Effector memory CD4-positive, alpha-beta T cell (primary cell): ENCODE results near the gene ENHO.

Experiments
- DNase-seq, 3 donors: peaks; one replicate each; pipeline ENCODE4 v3.0.0-alpha.2; 2020
- H3K27ac ChIP-seq: 2 replicates; pipeline ENCODE4 v1.7.0; 2013; ENCODE audit warnings: mild to moderate bottlenecking, low read length, moderate library complexity; ENCODE audit not compliant: insufficient read depth, poor library complexity, severe bottlenecking
- H3K27me3 ChIP-seq: replicated peaks from 2 replicates; pipeline ENCODE4 v1.7.0; 2013; ENCODE audit warnings: mild to moderate bottlenecking, low read length; ENCODE audit not compliant: insufficient read depth, control insufficient read depth, poor library complexity, severe bottlenecking
- H3K36me3 ChIP-seq: 2 replicates; pipeline ENCODE4 v1.7.0; 2013; ENCODE audit warnings: mild to moderate bottlenecking, low read length, moderate library complexity; ENCODE audit not compliant: control insufficient read depth, insufficient read depth
- H3K4me1 ChIP-seq: 2 replicates; pipeline ENCODE4 v1.7.0; 2013; ENCODE audit warnings: low read length, mild to moderate bottlenecking; ENCODE audit not compliant: control insufficient read depth, insufficient read depth, poor library complexity, severe bottlenecking
- H3K4me3 ChIP-seq: 2 replicates; pipeline ENCODE4 v1.7.0; 2013; ENCODE audit warnings: low read length, low read depth, mild to moderate bottlenecking; ENCODE audit not compliant: insufficient read depth, poor library complexity, severe bottlenecking
- H3K9me3 ChIP-seq: 2 replicates; pipeline ENCODE4 v1.7.0; 2013; ENCODE audit warnings: mild to moderate bottlenecking, low read length, moderate library complexity; ENCODE audit not compliant: control insufficient read depth
- total RNA-seq, 3 donors: gene quantifications; one replicate each; lab custom pipeline; 2026; lab: John Stamatoyannopoulos, UW

ENHO gene
- 0 to 0.09 (median 0) reads per million in 3 donors for total RNA-seq

- Histone ChIP-seq H3K4me1 (peaks cover 10% of the 10 kb centered on the region), H3K27ac (peak within 1 kb of the TSS; percentile 29), H3K4me3 (peak within 1 kb of the TSS; percentile 38), H3K9me3 (no peaks in the 10 kb centered on the region), H3K36me3 (no peaks in the 10 kb centered on the region), H3K27me3 (no peaks in the 10 kb centered on the region)
- peak; percentile 77 to 84 (median 82) for DNase-seq
These were observed at the start of gene ENHO for GRCh38 chr9:34522971-34523797. ENHO (minus strand) TSS chr9:34522990; CDS start chr9:34521695, 1,295 bp downstream.

GRCh38 chr9:34572092-34572491 lies 49.3 kb upstream of the ENHO start:
- no peaks in the 10 kb centered on the region for H3K36me3 ChIP-seq
- H3K27me3 ChIP-seq, result no peaks in the 10 kb centered on the region
- no peaks in the 10 kb centered on the region for H3K9me3 ChIP-seq
- H3K4me1 ChIP-seq, result no peaks in the 10 kb centered on the region
- no peak for DNase-seq
- no peak overlapping the region for H3K27ac ChIP-seq
- H3K4me3 ChIP-seq, result no peak overlapping the region

- H3K4me3 ChIP-seq, result no peak overlapping the region
- H3K36me3 ChIP-seq, result no peaks in the 10 kb centered on the region
- H3K4me1 ChIP-seq, result no peaks in the 10 kb centered on the region
- no peak for DNase-seq
- H3K27ac ChIP-seq, result no peak overlapping the region
- no peaks in the 10 kb centered on the region for H3K9me3 ChIP-seq
- no peaks in the 10 kb centered on the region for H3K27me3 ChIP-seq
These were observed 48.7 kb upstream of the ENHO start for GRCh38 chr9:34571481-34571810.

GRCh38 chr9:34570809-34571480 lies 48.2 kb upstream of the ENHO start:
- Histone ChIP-seq H3K27ac (no peak overlapping the region), H3K4me1 (no peaks in the 10 kb centered on the region), H3K4me3 (no peak overlapping the region), H3K36me3 (no peaks in the 10 kb centered on the region), H3K27me3 (no peaks in the 10 kb centered on the region), H3K9me3 (no peaks in the 10 kb centered on the region)
- no peak for DNase-seq

- Histone ChIP-seq H3K4me1 (no peaks in the 10 kb centered on the region), H3K36me3 (no peaks in the 10 kb centered on the region), H3K27ac (no peak overlapping the region), H3K4me3 (no peak overlapping the region), H3K9me3 (no peaks in the 10 kb centered on the region), H3K27me3 (no peaks in the 10 kb centered on the region)
- DNase-seq, result no peak
These were observed 47.6 kb upstream of the ENHO start for GRCh38 chr9:34570376-34570775.

- H3K4me3 ChIP-seq, result no peak overlapping the region
- H3K4me1 ChIP-seq, result no peaks in the 10 kb centered on the region
- H3K27me3 ChIP-seq, result no peaks in the 10 kb centered on the region
- DNase-seq, result no peak
- no peaks in the 10 kb centered on the region for H3K9me3 ChIP-seq
- H3K27ac ChIP-seq, result no peak overlapping the region
- H3K36me3 ChIP-seq, result no peaks in the 10 kb centered on the region
These were observed 46.0 kb upstream of the ENHO start for GRCh38 chr9:34568774-34569173.

GRCh38 chr9:34568133-34568532 lies 45.3 kb upstream of the ENHO start:
- H3K27ac ChIP-seq, result no peak overlapping the region
- no peaks in the 10 kb centered on the region for H3K4me1 ChIP-seq
- no peak overlapping the region for H3K4me3 ChIP-seq
- no peaks in the 10 kb centered on the region for H3K9me3 ChIP-seq
- DNase-seq, result no peak
- no peaks in the 10 kb centered on the region for H3K27me3 ChIP-seq
- no peaks in the 10 kb centered on the region for H3K36me3 ChIP-seq

GRCh38 chr9:34566972-34567371 lies 44.2 kb upstream of the ENHO start:
- H3K4me1 ChIP-seq, result no peaks in the 10 kb centered on the region
- H3K4me3 ChIP-seq, result no peak overlapping the region
- DNase-seq, result no peak
- peaks cover 4% of the 10 kb centered on the region for H3K9me3 ChIP-seq
- H3K27me3 ChIP-seq, result no peaks in the 10 kb centered on the region
- H3K36me3 ChIP-seq, result no peaks in the 10 kb centered on the region
- no peak overlapping the region for H3K27ac ChIP-seq

- Histone ChIP-seq H3K36me3 (no peaks in the 10 kb centered on the region), H3K27ac (no peak overlapping the region), H3K27me3 (no peaks in the 10 kb centered on the region), H3K4me3 (no peak overlapping the region), H3K4me1 (no peaks in the 10 kb centered on the region), H3K9me3 (peaks cover 4% of the 10 kb centered on the region)
- DNase-seq, result no peak
These were observed 43.5 kb upstream of the ENHO start for GRCh38 chr9:34566322-34566721.

- H3K36me3 ChIP-seq, result no peaks in the 10 kb centered on the region
- no peaks in the 10 kb centered on the region for H3K4me1 ChIP-seq
- H3K27me3 ChIP-seq, result no peaks in the 10 kb centered on the region
These were observed 43.1 kb upstream of the ENHO start for GRCh38 chr9:34565856-34566255.

More at GRCh38 chr9:34565856-34566255, 43.1 kb upstream of the ENHO start:
- Histone ChIP-seq H3K27ac (no peak overlapping the region), H3K4me3 (no peak overlapping the region), H3K9me3 (peaks cover 4% of the 10 kb centered on the region)
- no peak for DNase-seq
